Left ventricle myocardium inferior (tissue), 1 donor: ENCODE measurements around the gene EHBP1. TPM values are rescaled to one million over a fixed set of nuclear protein-coding genes. Genes with fewer than 3 reads are reported as not detected.

ENCODE experiments used
- DNase-seq: peaks from one replicate; pipeline ENCODE4 v3.0.0-alpha.2; 2020
- H3K27ac ChIP-seq: fragments of 200-600 bp; replicated peaks from 2 replicates; pipeline ENCODE4 v1.8.0; 2021
- H3K27me3 ChIP-seq: fragments of 200-600 bp; 2 replicates; pipeline ENCODE4 v1.8.0; 2021; ENCODE audit warnings: low read depth
- H3K36me3 ChIP-seq: fragments of 200-600 bp; 2 replicates; pipeline ENCODE4 v1.8.0; 2021
- H3K4me1 ChIP-seq: fragments of 200-600 bp; 2 replicates; pipeline ENCODE4 v1.8.0; 2021
- H3K4me3 ChIP-seq: fragments of 200-600 bp; 2 replicates; pipeline ENCODE4 v1.8.0; 2021; ENCODE audit warnings: mild to moderate bottlenecking, moderate library complexity
- H3K9me3 ChIP-seq: fragments of 200-600 bp; replicated peaks from 2 replicates; pipeline ENCODE4 v1.8.0; 2021
- intact Hi-C: fragments of 100-400 bp; cut with micrococcal nuclease; formaldehyde crosslinking; loops from one replicate; pipeline ENCODE4 v1.11.0; 2022
- total RNA-seq: library from RNA; stranded (reverse); fragmentation: NEBNext Ultra II Directional; extraction: Animal tissue kit (Norgen Biotek cat#: 25700); gene quantifications from one replicate; pipeline ENCODE4 v1.2.1, GENCODE V29; 2021
- TF ChIP-seq, protein P1 (sequence below): fragments of 200-600 bp; IDR thresholded peaks from 2 replicates; pipeline ENCODE4 v1.8.0; 2021; ENCODE audit warnings: antibody characterized with exemption, mild to moderate bottlenecking, borderline replicate concordance
- donor health status: DM: no; HTN: yes; CAD: no; lungs with severe emphysema.

Gene EHBP1
- total RNA-seq, 1 donor from 2014 or later, result 20.4 TPM

DNA sequence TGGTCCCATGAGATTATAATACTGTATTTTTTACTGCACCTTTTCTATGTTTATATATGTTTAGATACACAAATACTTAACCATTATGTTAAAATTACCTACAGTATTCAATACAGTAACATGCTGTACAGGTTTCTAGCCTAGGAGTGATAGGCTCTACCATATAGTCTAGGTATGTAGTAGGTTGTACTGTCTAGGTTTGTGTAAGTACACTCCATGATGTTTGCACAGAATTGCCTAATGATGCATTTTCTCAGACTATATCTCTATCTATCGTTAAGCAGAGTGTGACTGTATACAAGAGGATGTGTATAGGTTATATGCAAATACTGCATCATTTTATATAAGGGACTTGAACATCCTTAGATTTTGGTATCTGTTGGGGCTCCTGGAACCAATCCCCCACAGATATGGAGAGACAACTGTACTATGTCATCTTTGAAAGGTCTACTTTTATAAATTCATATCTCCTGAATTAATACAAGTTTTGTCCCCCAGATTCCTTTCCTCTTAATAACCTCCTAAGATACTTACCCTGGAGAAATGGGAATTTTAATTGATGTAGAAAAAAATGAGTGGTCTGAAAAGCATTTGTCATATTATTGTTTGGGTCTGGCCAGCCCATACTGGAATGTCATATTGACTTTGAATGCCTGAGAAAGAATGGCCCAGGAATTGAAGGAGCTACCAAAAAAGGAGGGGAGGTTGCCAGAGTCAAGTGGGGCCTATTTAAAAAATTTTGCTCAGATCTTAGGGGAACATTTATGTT is 36.6 kb downstream of the EHBP1 start:
- Histone ChIP-seq H3K4me1 (peaks cover 21% of the 10 kb centered on the region), H3K27ac (no peak overlapping the region), H3K9me3 (no peaks in the 10 kb centered on the region), H3K27me3 (no peaks in the 10 kb centered on the region), H3K4me3 (no peak overlapping the region), H3K36me3 (no peaks in the 10 kb centered on the region)
- DNase-seq, result no peak
- intact Hi-C loops, result no loop called here
- TF ChIP-seq, protein P1, sequence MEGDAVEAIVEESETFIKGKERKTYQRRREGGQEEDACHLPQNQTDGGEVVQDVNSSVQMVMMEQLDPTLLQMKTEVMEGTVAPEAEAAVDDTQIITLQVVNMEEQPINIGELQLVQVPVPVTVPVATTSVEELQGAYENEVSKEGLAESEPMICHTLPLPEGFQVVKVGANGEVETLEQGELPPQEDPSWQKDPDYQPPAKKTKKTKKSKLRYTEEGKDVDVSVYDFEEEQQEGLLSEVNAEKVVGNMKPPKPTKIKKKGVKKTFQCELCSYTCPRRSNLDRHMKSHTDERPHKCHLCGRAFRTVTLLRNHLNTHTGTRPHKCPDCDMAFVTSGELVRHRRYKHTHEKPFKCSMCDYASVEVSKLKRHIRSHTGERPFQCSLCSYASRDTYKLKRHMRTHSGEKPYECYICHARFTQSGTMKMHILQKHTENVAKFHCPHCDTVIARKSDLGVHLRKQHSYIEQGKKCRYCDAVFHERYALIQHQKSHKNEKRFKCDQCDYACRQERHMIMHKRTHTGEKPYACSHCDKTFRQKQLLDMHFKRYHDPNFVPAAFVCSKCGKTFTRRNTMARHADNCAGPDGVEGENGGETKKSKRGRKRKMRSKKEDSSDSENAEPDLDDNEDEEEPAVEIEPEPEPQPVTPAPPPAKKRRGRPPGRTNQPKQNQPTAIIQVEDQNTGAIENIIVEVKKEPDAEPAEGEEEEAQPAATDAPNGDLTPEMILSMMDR, result no peak

DNA sequence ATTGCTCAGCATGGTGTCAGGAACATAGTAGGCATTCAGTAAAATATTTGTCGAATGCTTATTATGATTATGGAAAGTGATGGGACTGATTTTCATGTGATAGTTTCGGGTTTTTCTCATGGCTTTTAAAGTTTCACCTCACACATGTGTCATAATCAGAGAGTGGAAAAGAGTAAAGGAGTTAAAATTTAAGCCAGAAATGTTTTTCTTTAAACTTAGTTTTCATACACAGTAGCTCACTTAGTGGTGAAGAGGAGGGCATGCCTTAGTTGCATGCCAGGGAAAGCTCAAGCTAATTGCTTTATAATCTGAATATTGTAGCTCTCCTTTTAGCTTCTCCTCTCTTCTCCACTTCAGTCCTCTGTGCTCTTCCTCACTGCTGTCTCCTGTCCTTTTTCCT is 38.0 kb downstream of the EHBP1 start:
- no peak for DNase-seq
- intact Hi-C loops, result no loop called here
- TF ChIP-seq, protein P1, result no peak
- H3K4me3 ChIP-seq, result no peak overlapping the region
- no peaks in the 10 kb centered on the region for H3K9me3 ChIP-seq
- no peak overlapping the region for H3K27ac ChIP-seq
- H3K27me3 ChIP-seq, result no peaks in the 10 kb centered on the region
- peaks cover 21% of the 10 kb centered on the region for H3K4me1 ChIP-seq
- peaks cover 5% of the 10 kb centered on the region for H3K36me3 ChIP-seq

- Histone ChIP-seq H3K4me3 (no peak overlapping the region), H3K27ac (no peak overlapping the region), H3K36me3 (peaks cover 6% of the 10 kb centered on the region), H3K4me1 (peaks cover 18% of the 10 kb centered on the region), H3K9me3 (no peaks in the 10 kb centered on the region), H3K27me3 (no peaks in the 10 kb centered on the region)
- intact Hi-C loops, result no loop called here
- TF ChIP-seq, protein P1, result no peak
- DNase-seq, result no peak
Measured at GRCh38 chr2:62744603-62745002, 39.1 kb downstream of the EHBP1 start.

DNA sequence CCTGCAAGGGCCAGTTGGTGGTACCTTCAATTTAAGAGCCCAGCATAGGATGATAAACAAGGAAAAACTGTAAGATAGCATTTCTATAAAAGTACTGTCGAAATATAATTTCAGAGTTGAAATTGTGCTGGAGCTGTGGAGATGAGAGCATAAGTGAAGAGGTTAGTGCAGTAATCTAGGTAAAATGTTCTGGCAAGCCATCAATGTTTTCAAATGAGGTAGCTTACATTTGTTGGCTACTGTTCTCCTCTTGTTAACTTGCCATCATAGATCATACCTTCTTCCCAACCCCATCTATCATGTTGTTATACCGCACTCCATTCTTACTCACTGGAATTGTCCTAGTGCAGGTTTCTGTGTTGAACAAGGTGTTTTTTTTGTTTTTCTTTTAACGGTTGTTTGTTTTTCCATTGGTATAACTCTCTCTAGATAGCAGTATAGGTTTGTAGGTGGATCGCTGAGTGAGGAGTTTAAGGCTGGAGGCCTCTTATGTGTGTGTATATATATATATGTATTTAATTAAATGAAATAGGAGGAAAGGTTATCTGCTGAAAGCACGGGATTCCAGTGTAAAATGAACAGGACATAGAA is 40.5 kb downstream of the EHBP1 start:
- peaks cover 6% of the 10 kb centered on the region for H3K36me3 ChIP-seq
- H3K27me3 ChIP-seq, result no peaks in the 10 kb centered on the region
- intact Hi-C loops, result no loop called here
- H3K27ac ChIP-seq, result no peak overlapping the region
- TF ChIP-seq, protein P1, result no peak
- H3K9me3 ChIP-seq, result no peaks in the 10 kb centered on the region
- DNase-seq, result no peak
- H3K4me1 ChIP-seq, result peaks cover 8% of the 10 kb centered on the region
- H3K4me3 ChIP-seq, result no peak overlapping the region

GRCh38 chr2:62747169-62747568 is 41.7 kb downstream of the EHBP1 start:
- intact Hi-C loops, result no loop called here
- no peak for DNase-seq
- H3K27me3 ChIP-seq, result no peaks in the 10 kb centered on the region
- peaks cover 4% of the 10 kb centered on the region for H3K4me1 ChIP-seq
- TF ChIP-seq, protein P1, result no peak
- no peaks in the 10 kb centered on the region for H3K9me3 ChIP-seq
- H3K36me3 ChIP-seq, result peaks cover 6% of the 10 kb centered on the region
- H3K4me3 ChIP-seq, result no peak overlapping the region
- no peak overlapping the region for H3K27ac ChIP-seq
